Erythroblast (primary cell): Measurements from ENCODE around the gene LHPP.

ENCODE experiments used
- GATA1 ChIP-seq: IDR thresholded peaks from 2 replicates; pipeline ENCODE4 v1.6.1; 2011; ENCODE audit warnings: low read depth, mild to moderate bottlenecking, control low read depth, low read length, moderate library complexity
- POLR2A ChIP-seq: IDR thresholded peaks from 2 replicates; pipeline ENCODE4 v1.6.1; 2011; ENCODE audit warnings: mild to moderate bottlenecking, low read length

DNA sequence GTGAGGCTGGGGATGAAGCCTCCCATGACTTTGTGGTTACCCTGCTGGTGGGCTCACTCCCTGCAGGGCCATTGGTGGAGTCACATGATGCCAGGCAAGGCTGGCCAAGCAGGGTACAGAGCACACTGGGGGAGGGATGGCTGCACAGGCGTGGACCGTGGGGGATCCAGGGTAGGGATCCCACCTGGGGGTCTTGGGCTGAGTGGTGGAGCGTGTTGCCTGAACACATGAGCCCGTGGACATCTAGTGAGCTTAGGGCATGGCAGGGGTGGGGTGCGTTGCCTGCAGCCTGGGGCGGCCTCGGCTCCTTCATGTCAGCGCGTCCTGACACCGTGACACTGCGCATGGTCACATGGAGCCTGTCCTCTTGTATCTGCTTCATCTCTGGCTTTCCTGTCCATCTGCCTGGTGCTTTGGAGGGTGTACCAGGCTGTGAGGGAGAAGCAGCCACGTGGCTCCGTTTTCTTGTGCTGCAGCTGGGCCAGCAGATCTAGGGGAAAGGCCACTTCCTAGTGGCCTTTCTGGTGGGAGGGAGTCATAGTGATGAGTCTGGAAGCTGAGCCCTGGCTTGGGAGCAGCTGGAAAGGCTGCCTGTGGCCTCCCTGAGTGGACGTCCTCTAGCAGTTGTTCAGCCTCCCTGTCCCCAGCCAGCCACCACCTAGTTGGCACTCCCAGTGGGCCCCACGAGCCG lies 96.2 kb downstream of the LHPP start:
- TF ChIP-seq POLR2A (no peak), GATA1 (no peak)
